ENCODE measurements around the gene MED25. TPM values are rescaled to one million over a fixed set of nuclear protein-coding genes. Genes with fewer than 3 reads are reported as not detected.
A peak's percentile ranks its signal among the peaks of the same experiment; 100 is the strongest.

The MED25 gene
- total and polyA plus RNA-seq, 2 donors, result 7.6 to 48.0 TPM

DNA sequence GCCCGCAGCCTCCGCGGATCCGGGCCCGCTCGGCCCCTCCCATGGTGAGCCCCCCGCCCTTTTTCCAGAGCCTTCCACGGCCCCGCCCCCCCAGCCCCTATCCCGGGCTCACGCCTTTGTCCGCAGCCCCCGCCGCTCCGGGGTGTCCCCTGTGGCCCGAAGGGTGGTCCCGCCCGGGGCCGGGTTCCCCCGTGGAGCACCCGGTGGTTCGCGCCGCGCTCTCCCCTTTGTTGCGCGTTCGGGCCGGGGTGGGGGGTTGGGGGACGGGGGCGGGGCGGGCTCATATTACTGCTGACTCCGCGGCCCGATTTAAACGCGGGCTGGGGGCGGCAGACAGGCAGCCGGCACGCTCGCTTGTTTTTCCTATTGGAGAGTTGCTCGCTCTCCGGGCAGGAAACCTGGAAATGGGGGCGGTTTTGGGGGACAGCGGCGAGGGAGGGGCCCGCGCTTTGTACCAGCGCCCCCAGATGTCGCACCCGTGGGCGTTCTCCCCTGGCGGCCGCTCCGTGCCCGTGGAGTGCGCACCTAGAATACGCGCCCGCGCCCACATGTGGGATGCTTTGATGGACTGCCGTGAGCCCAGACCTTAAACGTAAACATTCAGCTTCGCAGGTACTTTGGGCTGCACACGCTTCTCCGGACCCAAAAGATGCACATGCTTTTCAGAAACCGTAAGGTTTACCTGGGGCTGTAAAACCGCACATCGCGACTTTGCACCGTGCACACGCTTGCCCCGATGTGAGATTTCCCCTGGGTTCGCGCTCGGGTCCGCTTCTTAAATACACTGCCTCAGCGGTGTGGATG is 33.6 kb downstream of the MED25 start:
- 4% methylated on average over 78 of the region's 78 CpGs for whole genome bisulfite sequencing

DNA sequence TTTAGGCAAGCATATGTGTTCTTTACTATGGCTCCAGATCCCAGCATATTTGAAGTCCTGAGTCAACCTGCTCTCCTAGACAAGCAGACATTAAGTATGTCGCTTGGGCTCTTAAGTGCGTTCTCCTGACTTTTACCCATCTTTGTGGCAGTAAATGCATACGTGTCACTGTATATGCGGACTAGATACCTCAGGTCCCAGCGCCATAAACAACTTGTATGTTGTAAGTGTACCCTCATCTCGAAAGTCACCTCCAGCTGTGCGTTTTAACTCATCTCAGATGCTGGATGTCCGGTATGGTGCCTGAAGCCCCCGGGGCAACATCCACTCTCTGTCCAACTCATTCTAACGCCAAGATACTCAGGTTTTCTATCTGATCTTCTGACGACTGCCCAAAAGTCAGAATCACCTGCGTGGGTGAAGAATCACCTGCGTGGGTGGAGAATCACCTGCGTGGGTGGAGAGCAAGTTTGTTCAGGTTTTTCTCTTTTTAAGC is 34.6 kb downstream of the MED25 start:
- WGBS, result 92% methylated on average over 14 of the region's 14 CpGs
- DNase-seq (ENCODE audit: low read depth in 6 of 9, low spot score in 9 of 9), result no peak
- H3K27me3 ChIP-seq (ENCODE audit: control insufficient read depth in 2 of 2, insufficient read depth in 1 of 2, low read length in 1 of 2), result peaks cover 0 to 5% of the 10 kb centered on the region in 2 donors
- H3K4me3 ChIP-seq (ENCODE audit: low read length in 2 of 2), result no peak overlapping the region
- peaks cover 8 to 30% of the 10 kb centered on the region in 2 donors for H3K4me1 ChIP-seq (ENCODE audit: control insufficient read depth in 2 of 2, insufficient read depth in 2 of 2, low read length in 2 of 2)
- H3K9me3 ChIP-seq (ENCODE audit: control insufficient read depth in 2 of 2, insufficient read depth in 1 of 2, low read length in 1 of 2), result peaks cover 0 to 6% of the 10 kb centered on the region in 2 donors
- peaks cover 28 to 33% of the 10 kb centered on the region in 2 donors for H3K36me3 ChIP-seq (ENCODE audit: control insufficient read depth in 2 of 2, insufficient read depth in 2 of 2, low read length in 1 of 2)
- no peak overlapping the region for H3K27ac ChIP-seq (ENCODE audit: low read depth in 1 of 2, low read length in 1 of 2)

More for the DNA sequence above, 33.6 kb downstream of the MED25 start:
- Histone ChIP-seq H3K27me3 (ENCODE audit: control insufficient read depth in 2 of 2, insufficient read depth in 1 of 2, low read length in 1 of 2) (peaks cover 0 to 5% of the 10 kb centered on the region in 2 donors), H3K4me3 (ENCODE audit: low read length in 2 of 2) (peak overlapping the region; percentile 49 to 89), H3K27ac (ENCODE audit: low read depth in 1 of 2, low read length in 1 of 2) (peak overlapping the region in 1 of 2 donors; percentile 96), H3K4me1 (ENCODE audit: control insufficient read depth in 2 of 2, insufficient read depth in 2 of 2, low read length in 2 of 2) (peaks cover 8 to 25% of the 10 kb centered on the region in 2 donors), H3K9me3 (ENCODE audit: control insufficient read depth in 2 of 2, insufficient read depth in 1 of 2, low read length in 1 of 2) (peaks cover 0 to 6% of the 10 kb centered on the region in 2 donors), H3K36me3 (ENCODE audit: control insufficient read depth in 2 of 2, insufficient read depth in 2 of 2, low read length in 1 of 2) (peaks cover 18 to 22% of the 10 kb centered on the region in 2 donors)
- DNase-seq (ENCODE audit: low read depth in 6 of 9, low spot score in 9 of 9), result peak in 4 of 9 donors; percentile 11 to 44 (median 33)

GRCh38 chr19:49853852-49854377 is 35.8 kb downstream of the MED25 start:
- 97% methylated on average over 10 of the region's 10 CpGs for WGBS
- peaks cover 8 to 39% of the 10 kb centered on the region in 2 donors for H3K4me1 ChIP-seq (ENCODE audit: control insufficient read depth in 2 of 2, insufficient read depth in 2 of 2, low read length in 2 of 2)
- peaks cover 0 to 5% of the 10 kb centered on the region in 2 donors for H3K27me3 ChIP-seq (ENCODE audit: control insufficient read depth in 2 of 2, insufficient read depth in 1 of 2, low read length in 1 of 2)
- no peak overlapping the region for H3K4me3 ChIP-seq (ENCODE audit: low read length in 2 of 2)
- DNase-seq (ENCODE audit: low read depth in 6 of 9, low spot score in 9 of 9), result no peak
- H3K36me3 ChIP-seq (ENCODE audit: control insufficient read depth in 2 of 2, insufficient read depth in 2 of 2, low read length in 1 of 2), result peaks cover 39 to 45% of the 10 kb centered on the region in 2 donors
- H3K27ac ChIP-seq (ENCODE audit: low read depth in 1 of 2, low read length in 1 of 2), result no peak overlapping the region
- H3K9me3 ChIP-seq (ENCODE audit: control insufficient read depth in 2 of 2, insufficient read depth in 1 of 2, low read length in 1 of 2), result peaks cover 0 to 6% of the 10 kb centered on the region in 2 donors

DNA sequence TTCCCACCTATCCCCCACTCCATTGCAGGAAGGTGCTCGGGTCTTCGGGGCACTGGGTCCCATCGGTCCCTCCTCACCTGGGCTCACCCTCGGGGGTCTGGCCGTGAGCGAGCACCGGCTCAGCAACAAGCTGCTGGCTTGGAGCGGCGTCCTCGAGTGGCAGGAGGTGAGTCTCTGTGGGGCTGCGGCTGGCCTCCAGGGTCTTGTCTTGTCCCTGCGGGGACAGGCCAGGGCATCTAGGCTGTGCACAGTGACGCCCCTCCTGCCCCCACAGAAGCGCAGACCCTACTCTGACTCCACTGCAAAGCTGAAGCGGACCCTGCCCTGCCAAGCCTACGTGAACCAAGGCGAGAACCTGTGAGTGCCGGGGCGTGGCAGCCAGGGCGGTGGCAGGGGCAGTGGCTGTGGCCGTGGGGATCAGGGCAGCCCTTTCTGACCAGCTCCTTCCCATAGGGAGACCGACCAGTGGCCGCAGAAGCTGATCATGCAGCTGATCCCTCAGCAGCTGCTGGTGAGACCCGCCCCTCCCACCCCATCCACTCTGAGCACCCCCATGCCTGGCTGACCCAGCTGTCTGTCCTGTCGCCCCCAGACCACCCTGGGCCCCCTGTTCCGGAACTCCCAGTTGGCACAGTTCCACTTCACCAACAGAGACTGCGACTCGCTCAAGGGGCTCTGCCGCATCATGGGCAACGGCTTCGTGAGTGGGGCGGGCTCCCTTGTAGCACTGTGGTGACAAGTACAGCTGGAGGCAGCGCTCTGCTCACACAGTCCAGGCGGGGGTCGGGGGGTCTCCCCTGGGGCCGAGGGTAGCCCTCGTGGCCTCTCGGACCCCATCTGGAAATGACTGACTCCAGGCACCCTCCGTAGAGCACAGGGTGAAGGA is 36.5 kb downstream of the MED25 start:
- Histone ChIP-seq H3K36me3 (ENCODE audit: control insufficient read depth in 2 of 2, insufficient read depth in 2 of 2, low read length in 1 of 2) (peaks cover 43 to 51% of the 10 kb centered on the region in 2 donors), H3K4me1 (ENCODE audit: control insufficient read depth in 2 of 2, insufficient read depth in 2 of 2, low read length in 2 of 2) (peaks cover 8 to 39% of the 10 kb centered on the region in 2 donors)
- no peak for DNase-seq (ENCODE audit: low read depth in 6 of 9, low spot score in 9 of 9)

GRCh38 chr19:49855277-49855675 is 37.2 kb downstream of the MED25 start:
- Histone ChIP-seq H3K27ac (ENCODE audit: low read depth in 1 of 2, low read length in 1 of 2) (no peak overlapping the region), H3K27me3 (ENCODE audit: control insufficient read depth in 2 of 2, insufficient read depth in 1 of 2, low read length in 1 of 2) (peaks cover 0 to 5% of the 10 kb centered on the region in 2 donors)

More for the DNA sequence above, 36.5 kb downstream of the MED25 start:
- H3K27ac ChIP-seq (ENCODE audit: low read depth in 1 of 2, low read length in 1 of 2), result no peak overlapping the region
- no peaks in the 10 kb centered on the region for H3K9me3 ChIP-seq (ENCODE audit: control insufficient read depth in 2 of 2, insufficient read depth in 1 of 2, low read length in 1 of 2)
- WGBS, result 97% methylated on average over 39 of the region's 39 CpGs
- H3K27me3 ChIP-seq (ENCODE audit: control insufficient read depth in 2 of 2, insufficient read depth in 1 of 2, low read length in 1 of 2), result peaks cover 0 to 5% of the 10 kb centered on the region in 2 donors
- H3K4me3 ChIP-seq (ENCODE audit: low read length in 2 of 2), result no peak overlapping the region

GRCh38 chr19:49855676-49856573 is 37.8 kb downstream of the MED25 start:
- peaks cover 56 to 64% of the 10 kb centered on the region in 2 donors for H3K36me3 ChIP-seq (ENCODE audit: control insufficient read depth in 2 of 2, insufficient read depth in 2 of 2, low read length in 1 of 2)
- no peak overlapping the region for H3K27ac ChIP-seq (ENCODE audit: low read depth in 1 of 2, low read length in 1 of 2)
- H3K27me3 ChIP-seq (ENCODE audit: control insufficient read depth in 2 of 2, insufficient read depth in 1 of 2, low read length in 1 of 2), result peaks cover 0 to 5% of the 10 kb centered on the region in 2 donors
- peaks cover 8 to 34% of the 10 kb centered on the region in 2 donors for H3K4me1 ChIP-seq (ENCODE audit: control insufficient read depth in 2 of 2, insufficient read depth in 2 of 2, low read length in 2 of 2)
- no peak overlapping the region for H3K4me3 ChIP-seq (ENCODE audit: low read length in 2 of 2)
- 93% methylated on average over 21 of the region's 21 CpGs for WGBS
- H3K9me3 ChIP-seq (ENCODE audit: control insufficient read depth in 2 of 2, insufficient read depth in 1 of 2, low read length in 1 of 2), result no peaks in the 10 kb centered on the region
- DNase-seq (ENCODE audit: low read depth in 6 of 9, low spot score in 9 of 9), result no peak

More at GRCh38 chr19:49855277-49855675, 37.2 kb downstream of the MED25 start:
- peaks cover 8 to 36% of the 10 kb centered on the region in 2 donors for H3K4me1 ChIP-seq (ENCODE audit: control insufficient read depth in 2 of 2, insufficient read depth in 2 of 2, low read length in 2 of 2)
- H3K4me3 ChIP-seq (ENCODE audit: low read length in 2 of 2), result no peak overlapping the region
- peaks cover 50 to 58% of the 10 kb centered on the region in 2 donors for H3K36me3 ChIP-seq (ENCODE audit: control insufficient read depth in 2 of 2, insufficient read depth in 2 of 2, low read length in 1 of 2)
- 96% methylated on average over 12 of the region's 12 CpGs for WGBS
- no peak for DNase-seq (ENCODE audit: low read depth in 6 of 9, low spot score in 9 of 9)
- H3K9me3 ChIP-seq (ENCODE audit: control insufficient read depth in 2 of 2, insufficient read depth in 1 of 2, low read length in 1 of 2), result no peaks in the 10 kb centered on the region

GRCh38 chr19:49856574-49857021 is 38.5 kb downstream of the MED25 start:
- no peak for DNase-seq (ENCODE audit: low read depth in 6 of 9, low spot score in 9 of 9)
- Histone ChIP-seq H3K27ac (ENCODE audit: low read depth in 1 of 2, low read length in 1 of 2) (no peak overlapping the region), H3K36me3 (ENCODE audit: control insufficient read depth in 2 of 2, insufficient read depth in 2 of 2, low read length in 1 of 2) (peaks cover 61 to 71% of the 10 kb centered on the region in 2 donors), H3K27me3 (ENCODE audit: control insufficient read depth in 2 of 2, insufficient read depth in 1 of 2, low read length in 1 of 2) (peaks cover 0 to 5% of the 10 kb centered on the region in 2 donors), H3K4me1 (ENCODE audit: control insufficient read depth in 2 of 2, insufficient read depth in 2 of 2, low read length in 2 of 2) (peaks cover 8 to 34% of the 10 kb centered on the region in 2 donors), H3K9me3 (ENCODE audit: control insufficient read depth in 2 of 2, insufficient read depth in 1 of 2, low read length in 1 of 2) (no peaks in the 10 kb centered on the region), H3K4me3 (ENCODE audit: low read length in 2 of 2) (no peak overlapping the region)
- WGBS, result 97% methylated on average over 18 of the region's 18 CpGs
